Liver (tissue), 9 donors: ENCODE results near the gene RNF144A. TPM values are rescaled to one million over a fixed set of nuclear protein-coding genes. Genes with fewer than 3 reads are reported as not detected.

ENCODE experiments used
- DNase-seq: peaks from one replicate; pipeline ENCODE4 v3.0.0-alpha.2; 2017; ENCODE audit warnings: low spot score
- H3K27ac ChIP-seq, 2 donors: one replicate each; pipeline ENCODE4 v1.7.0; 2013; ENCODE audit warnings: inconsistent platforms in 2 of 2, low read length in 2 of 2, control low read depth in 1 of 2, low read depth in 1 of 2, mild to moderate bottlenecking in 1 of 2
- H3K27me3 ChIP-seq, 4 donors: one replicate each; pipeline versions ENCODE4 v1.6.1 to v1.7.0; 2013; ENCODE audit warnings: low read length in 3 of 4, inconsistent platforms in 1 of 4, mild to moderate bottlenecking in 1 of 4, moderate library complexity in 1 of 4; ENCODE audit not compliant: control insufficient read depth in 4 of 4, insufficient read depth in 4 of 4
- H3K36me3 ChIP-seq, 4 donors: one replicate each; pipeline versions ENCODE4 v1.6.1 to v1.7.0; 2013; ENCODE audit warnings: low read length in 3 of 4, mild to moderate bottlenecking in 3 of 4, low read depth in 1 of 4, moderate library complexity in 1 of 4; ENCODE audit not compliant: control insufficient read depth in 4 of 4, insufficient read depth in 3 of 4
- H3K4me1 ChIP-seq, 4 donors: one replicate each; pipeline versions ENCODE4 v1.6.1 to v1.7.0; 2013; ENCODE audit warnings: low read length in 3 of 4, mild to moderate bottlenecking in 3 of 4, moderate library complexity in 1 of 4; ENCODE audit not compliant: control insufficient read depth in 4 of 4, insufficient read depth in 4 of 4
- H3K4me3 ChIP-seq, 3 donors: one replicate each; pipeline versions ENCODE4 v1.6.1 to v1.7.0; 2013; ENCODE audit warnings: low read length in 3 of 3, control low read depth in 1 of 3, low read depth in 1 of 3, mild to moderate bottlenecking in 1 of 3
- H3K9ac ChIP-seq, 2 donors: one replicate each; pipeline ENCODE4 v1.7.0; 2013; ENCODE audit warnings: low read length in 2 of 2, mild to moderate bottlenecking in 2 of 2, moderate library complexity in 2 of 2, control low read depth in 1 of 2, low read depth in 1 of 2
- H3K9me3 ChIP-seq, 4 donors: one replicate each; pipeline versions ENCODE4 v1.6.1 to v1.7.0; 2013; ENCODE audit warnings: low read length in 3 of 4; ENCODE audit not compliant: control insufficient read depth in 4 of 4
- ATF3 ChIP-seq: IDR thresholded peaks from 2 replicates; pipeline ENCODE4 v1.6.1; 2016; ENCODE audit warnings: antibody characterized with exemption
- CTCF ChIP-seq: fragments of 150-350 bp; IDR thresholded peaks from 2 replicates; pipeline ENCODE4 v1.5.1; 2017; ENCODE audit warnings: improper control_type of control experiment, low read depth, low read length; ENCODE audit not compliant: missing input control
- EGR1 ChIP-seq, 2 donors: IDR thresholded peaks; 2 replicates each; pipeline ENCODE4 v1.6.1; 2016 to 2018; ENCODE audit warnings: antibody characterized with exemption in 2 of 2, low read depth in 2 of 2
- FOXA1 ChIP-seq: IDR thresholded peaks from 2 replicates; pipeline ENCODE4 v1.6.1; 2016; ENCODE audit warnings: antibody characterized with exemption
- FOXA2 ChIP-seq: IDR thresholded peaks from 2 replicates; pipeline ENCODE4 v1.6.1; 2016; ENCODE audit warnings: antibody characterized with exemption
- GABPA ChIP-seq, 2 donors: IDR thresholded peaks in 1 of 2; conservative IDR thresholded peaks in 1 of 2; 2 replicates each; pipeline ENCODE4 v1.6.1; 2016; ENCODE audit warnings: antibody characterized with exemption in 2 of 2, mild to moderate bottlenecking in 1 of 2, moderate library complexity in 1 of 2
- HNF4A ChIP-seq, 2 donors: conservative IDR thresholded peaks; 2 replicates each; pipeline ENCODE4 v1.6.1; 2016; ENCODE audit warnings: antibody characterized with exemption in 2 of 2, mild to moderate bottlenecking in 2 of 2
- HNF4G ChIP-seq: IDR thresholded peaks from 2 replicates; pipeline ENCODE4 v1.6.1; 2016; ENCODE audit warnings: antibody characterized with exemption
- JUND ChIP-seq, 2 donors: IDR thresholded peaks; 2 replicates each; pipeline ENCODE4 v1.6.1; 2016; ENCODE audit warnings: antibody characterized with exemption in 2 of 2
- MAX ChIP-seq: IDR thresholded peaks from 2 replicates; pipeline ENCODE4 v1.6.1; 2016; ENCODE audit warnings: antibody characterized with exemption
- RAD21 ChIP-seq, 2 donors: IDR thresholded peaks; 2 replicates each; pipeline ENCODE4 v1.6.1; 2016; ENCODE audit warnings: antibody characterized with exemption in 2 of 2, mild to moderate bottlenecking in 2 of 2
- REST ChIP-seq: IDR thresholded peaks from 2 replicates; pipeline ENCODE4 v1.6.1; 2016; ENCODE audit warnings: antibody characterized with exemption, mild to moderate bottlenecking
- RXRA ChIP-seq, 2 donors: IDR thresholded peaks; 2 replicates each; pipeline ENCODE4 v1.6.1; 2017 to 2018; ENCODE audit warnings: antibody characterized with exemption in 2 of 2, mild to moderate bottlenecking in 1 of 2
- SP1 ChIP-seq: IDR thresholded peaks from 2 replicates; pipeline ENCODE4 v1.6.1; 2018; ENCODE audit warnings: antibody characterized with exemption, mild to moderate bottlenecking
- YY1 ChIP-seq: IDR thresholded peaks from 2 replicates; pipeline ENCODE4 v1.6.1; 2016; ENCODE audit warnings: antibody characterized with exemption, mild to moderate bottlenecking
- ZBTB33 ChIP-seq: IDR thresholded peaks from 2 replicates; pipeline ENCODE4 v1.6.1; 2016; ENCODE audit warnings: antibody characterized with exemption
- WGBS: extraction: QIAGEN DNeasy Blood & Tissue Kit; methylation state at CpG from one replicate; pipeline ENCODE4 v1.1.7; 2013; 5-methylcytosine and 5-hydroxymethylcytosine counted together
- polyA plus RNA-seq, 2 donors: library from polyadenylated mRNA; stranded (reverse) in 1 of 2; unstranded in 1 of 2; fragments of 200-250 nt in 1 of 2; fragments of >200 nt in 1 of 2; fragmentation: Nextera tagmentation in 1 of 2; extraction: Ambion mirVana in 1 of 2; gene quantifications; one replicate each; pipeline versions ENCODE4 v1.2.1 to v1.2.3, GENCODE V29; 2013 to 2015
- total RNA-seq, 2 donors: library from RNA; depleted of rRNA; stranded (reverse); fragments of >200 nt; gene quantifications; one replicate each; pipeline ENCODE4 v1.2.3, GENCODE V29; 2014
- donor health status: healthy.
- donor health status: healthy.
- donor health status: healthy.
- donor health status: healthy.
- donor health status: healthy.

Gene RNF144A
- total RNA-seq (10 to 100 TPM in 1 of 2 donors, 1 to 10 TPM in 1; 3.1 to 10.4 TPM), polyA plus RNA-seq (1 to 10 TPM; 1.0 to 1.6 TPM)

- H3K9ac ChIP-seq, result peak within 1 kb of the TSS in 1 of 2 donors; percentile 20
- H3K9me3 ChIP-seq, result no peaks in the 10 kb centered on the region
- H3K27ac ChIP-seq, result no peak within 1 kb of the TSS
- H3K36me3 ChIP-seq, result no peaks in the 10 kb centered on the region
- peak; percentile 84 for DNase-seq
- H3K27me3 ChIP-seq, result no peaks in the 10 kb centered on the region
- WGBS, result 4% methylated on average over 90 of the region's 90 CpGs
- peaks cover 6 to 12% (median 7%) of the 10 kb centered on the region in 4 donors for H3K4me1 ChIP-seq
- H3K4me3 ChIP-seq, result peak within 1 kb of the TSS; percentile 45 to 86 (median 64)
- no peak for TF ChIP-seq RXRA (IDR thresholded peaks at IDR 0.05)
- no peak for TF ChIP-seq HNF4G
- no peak for TF ChIP-seq HNF4A (conservative IDR thresholded peaks at IDR 0.05)
- no peak for TF ChIP-seq REST
- TF ChIP-seq MAX, result no peak
- peak; percentile 61 for TF ChIP-seq CTCF
- no peak for TF ChIP-seq EGR1 (IDR thresholded peaks at IDR 0.05; ENCODE audit: low read depth in 2 of 2)
Measured at GRCh38 chr2:6917071-6917760, at the start of gene RNF144A. Gene RNF144A (plus strand): TSS chr2:6917412. CDS start chr2:6996927, 79,515 bp downstream.

GRCh38 chr2:6872394-6872793 lies 44.8 kb upstream of the RNF144A start:
- 90% methylated on average over 2 of the region's 2 CpGs for WGBS
- no peak for DNase-seq
- Histone ChIP-seq H3K9me3 (peaks cover 0 to 2% (median 0%) of the 10 kb centered on the region in 4 donors), H3K27me3 (no peaks in the 10 kb centered on the region), H3K27ac (no peak overlapping the region), H3K9ac (no peak overlapping the region), H3K4me3 (no peak overlapping the region), H3K36me3 (no peaks in the 10 kb centered on the region), H3K4me1 (peaks cover 0 to 6% (median 4%) of the 10 kb centered on the region in 4 donors)
- TF ChIP-seq CTCF (no peak), REST (no peak), JUND (IDR thresholded peaks at IDR 0.05) (no peak), RAD21 (IDR thresholded peaks at IDR 0.05) (no peak), RXRA (IDR thresholded peaks at IDR 0.05) (no peak), MAX (no peak), EGR1 (IDR thresholded peaks at IDR 0.05; ENCODE audit: low read depth in 2 of 2) (no peak), ATF3 (no peak), YY1 (no peak), SP1 (no peak), FOXA1 (no peak), ZBTB33 (no peak), HNF4G (no peak), FOXA2 (no peak), GABPA (IDR thresholded peaks at IDR 0.05 in 1 of 2, conservative IDR thresholded peaks at IDR 0.05 in 1 of 2) (no peak)
